IPS-18a (cell line): ENCODE data around the gene TIMP2.

Source experiments
- H3K27ac ChIP-seq: one replicate; pipeline ENCODE4 v1.5.1; 2013; ENCODE audit warnings: low read length
- H3K27me3 ChIP-seq: one replicate; pipeline ENCODE4 v1.6.1; 2013; ENCODE audit warnings: mild to moderate bottlenecking, low read length; ENCODE audit not compliant: control insufficient read depth, insufficient read depth
- H3K36me3 ChIP-seq: one replicate; pipeline ENCODE4 v1.6.1; 2013; ENCODE audit warnings: low read depth, low read length; ENCODE audit not compliant: control insufficient read depth
- H3K4me1 ChIP-seq: one replicate; pipeline ENCODE4 v1.6.1; 2013; ENCODE audit warnings: low read depth, low read length; ENCODE audit not compliant: control insufficient read depth
- H3K4me3 ChIP-seq: one replicate; pipeline ENCODE4 v1.5.1; 2013; ENCODE audit warnings: low read length
- H3K9ac ChIP-seq: one replicate; pipeline ENCODE4 v1.6.1; 2013; ENCODE audit warnings: mild to moderate bottlenecking, low read length, moderate library complexity
- H3K9me3 ChIP-seq: one replicate; pipeline ENCODE4 v1.6.1; 2013; ENCODE audit warnings: low read depth, low read length; ENCODE audit not compliant: control insufficient read depth

TIMP2 gene

GRCh38 chr17:78849026-78849425 lies 76.2 kb downstream of the TIMP2 start:
- Histone ChIP-seq H3K4me3 (no peak overlapping the region), H3K9me3 (no peaks in the 10 kb centered on the region), H3K4me1 (no peaks in the 10 kb centered on the region), H3K36me3 (no peaks in the 10 kb centered on the region), H3K9ac (no peak overlapping the region), H3K27me3 (no peaks in the 10 kb centered on the region), H3K27ac (no peak overlapping the region)

GRCh38 chr17:78847052-78847451 lies 78.1 kb downstream of the TIMP2 start:
- Histone ChIP-seq H3K9ac (no peak overlapping the region), H3K27ac (no peak overlapping the region), H3K36me3 (no peaks in the 10 kb centered on the region), H3K4me3 (no peak overlapping the region), H3K4me1 (no peaks in the 10 kb centered on the region), H3K27me3 (no peaks in the 10 kb centered on the region), H3K9me3 (no peaks in the 10 kb centered on the region)

- H3K9me3 ChIP-seq, result no peaks in the 10 kb centered on the region
- H3K27ac ChIP-seq, result no peak overlapping the region
Measured at GRCh38 chr17:78844301-78845005, 80.7 kb downstream of the TIMP2 start.

GRCh38 chr17:78842881-78843565 lies 82.2 kb downstream of the TIMP2 start:
- H3K27ac ChIP-seq, result no peak overlapping the region
- no peaks in the 10 kb centered on the region for H3K27me3 ChIP-seq
- peaks cover 13% of the 10 kb centered on the region for H3K4me1 ChIP-seq
- H3K36me3 ChIP-seq, result no peaks in the 10 kb centered on the region
- H3K4me3 ChIP-seq, result no peak overlapping the region
- no peak overlapping the region for H3K9ac ChIP-seq
- H3K9me3 ChIP-seq, result no peaks in the 10 kb centered on the region

More at GRCh38 chr17:78844301-78845005, 80.7 kb downstream of the TIMP2 start:
- no peak overlapping the region for H3K9ac ChIP-seq
- H3K36me3 ChIP-seq, result no peaks in the 10 kb centered on the region
- no peaks in the 10 kb centered on the region for H3K27me3 ChIP-seq
- H3K4me3 ChIP-seq, result no peak overlapping the region
- H3K4me1 ChIP-seq, result peaks cover 6% of the 10 kb centered on the region

- Histone ChIP-seq H3K4me3 (peak within 1 kb of the TSS; percentile 88), H3K36me3 (peaks cover 18% of the 10 kb centered on the region), H3K4me1 (peaks cover 13% of the 10 kb centered on the region), H3K27me3 (no peaks in the 10 kb centered on the region), H3K9ac (peak within 1 kb of the TSS; percentile 90), H3K9me3 (no peaks in the 10 kb centered on the region), H3K27ac (peak within 1 kb of the TSS; percentile 49)
Measured at GRCh38 chr17:78840780-78841611, 84.2 kb downstream of the TIMP2 start, which contains the start of gene USP36. TSS of gene USP36 (minus strand) at chr17:78840814. CDS start at chr17:78836363, 4,451 bp downstream.

- Histone ChIP-seq H3K9me3 (no peaks in the 10 kb centered on the region), H3K36me3 (peaks cover 24% of the 10 kb centered on the region), H3K4me1 (peaks cover 13% of the 10 kb centered on the region), H3K9ac (peak overlapping the region; percentile 90), H3K27ac (peak overlapping the region; percentile 18), H3K4me3 (peak overlapping the region; percentile 88), H3K27me3 (no peaks in the 10 kb centered on the region)
Measured at GRCh38 chr17:78840530-78840779, 84.7 kb downstream of the TIMP2 start.

GRCh38 chr17:78839762-78840529 lies 85.2 kb downstream of the TIMP2 start:
- Histone ChIP-seq H3K27ac (peak overlapping the region; percentile 49), H3K4me3 (peak overlapping the region; percentile 88), H3K9ac (peak overlapping the region; percentile 90), H3K4me1 (peaks cover 13% of the 10 kb centered on the region), H3K36me3 (peaks cover 29% of the 10 kb centered on the region), H3K9me3 (no peaks in the 10 kb centered on the region), H3K27me3 (no peaks in the 10 kb centered on the region)

- H3K36me3 ChIP-seq, result peaks cover 34% of the 10 kb centered on the region
- peak overlapping the region; percentile 49 for H3K27ac ChIP-seq
- H3K27me3 ChIP-seq, result no peaks in the 10 kb centered on the region
- peaks cover 13% of the 10 kb centered on the region for H3K4me1 ChIP-seq
- no peaks in the 10 kb centered on the region for H3K9me3 ChIP-seq
- H3K9ac ChIP-seq, result peak overlapping the region; percentile 90
- peak overlapping the region; percentile 88 for H3K4me3 ChIP-seq
Measured at GRCh38 chr17:78839235-78839761, 85.9 kb downstream of the TIMP2 start.

GRCh38 chr17:78838574-78839005 lies 86.6 kb downstream of the TIMP2 start:
- no peaks in the 10 kb centered on the region for H3K9me3 ChIP-seq
- no peaks in the 10 kb centered on the region for H3K27me3 ChIP-seq
- no peak overlapping the region for H3K27ac ChIP-seq
- H3K4me1 ChIP-seq, result peaks cover 13% of the 10 kb centered on the region
- H3K36me3 ChIP-seq, result peaks cover 41% of the 10 kb centered on the region
- H3K9ac ChIP-seq, result peak overlapping the region; percentile 90
- peak overlapping the region; percentile 88 for H3K4me3 ChIP-seq

GRCh38 chr17:78836420-78837021 lies 88.7 kb downstream of the TIMP2 start:
- H3K36me3 ChIP-seq, result peaks cover 60% of the 10 kb centered on the region
- no peaks in the 10 kb centered on the region for H3K27me3 ChIP-seq
- H3K9ac ChIP-seq, result no peak overlapping the region
- H3K4me1 ChIP-seq, result peaks cover 10% of the 10 kb centered on the region
- H3K4me3 ChIP-seq, result no peak overlapping the region
- no peaks in the 10 kb centered on the region for H3K9me3 ChIP-seq
- no peak overlapping the region for H3K27ac ChIP-seq
